Mononuclear cell (primary cell): ENCODE data around the gene GNG10. TPM values are rescaled to one million over a fixed set of nuclear protein-coding genes. Genes with fewer than 3 reads are reported as not detected.
"Not testable (repeated sequence)": the region's sequence is repeated elsewhere in the genome, so short reads cannot be mapped to it uniquely, and the experiment has no call there.

Experiments
- H3K27me3 ChIP-seq: 2 replicates; pipeline ENCODE4 v1.6.0; 2011; ENCODE audit warnings: low read length, control low read depth; ENCODE audit not compliant: insufficient read depth
- H3K4me1 ChIP-seq: 2 replicates; pipeline ENCODE4 v1.5.1; 2011; ENCODE audit warnings: mild to moderate bottlenecking, low read length, control low read depth; ENCODE audit not compliant: insufficient read depth
- H3K4me3 ChIP-seq: 2 replicates; pipeline ENCODE4 v1.5.1; 2011; ENCODE audit warnings: mild to moderate bottlenecking, low read length, moderate library complexity
- H3K9me3 ChIP-seq: 2 replicates; pipeline ENCODE4 v1.5.1; 2011; ENCODE audit warnings: low read depth, mild to moderate bottlenecking, control low read depth, low read length
- total RNA-seq: library from RNA; depleted of rRNA; stranded (reverse); fragments of >200 nt; gene quantifications from one replicate; pipeline ENCODE4 v1.2.3, GENCODE V29; 2012

Gene GNG10
- 41.8 TPM for total RNA-seq

DNA sequence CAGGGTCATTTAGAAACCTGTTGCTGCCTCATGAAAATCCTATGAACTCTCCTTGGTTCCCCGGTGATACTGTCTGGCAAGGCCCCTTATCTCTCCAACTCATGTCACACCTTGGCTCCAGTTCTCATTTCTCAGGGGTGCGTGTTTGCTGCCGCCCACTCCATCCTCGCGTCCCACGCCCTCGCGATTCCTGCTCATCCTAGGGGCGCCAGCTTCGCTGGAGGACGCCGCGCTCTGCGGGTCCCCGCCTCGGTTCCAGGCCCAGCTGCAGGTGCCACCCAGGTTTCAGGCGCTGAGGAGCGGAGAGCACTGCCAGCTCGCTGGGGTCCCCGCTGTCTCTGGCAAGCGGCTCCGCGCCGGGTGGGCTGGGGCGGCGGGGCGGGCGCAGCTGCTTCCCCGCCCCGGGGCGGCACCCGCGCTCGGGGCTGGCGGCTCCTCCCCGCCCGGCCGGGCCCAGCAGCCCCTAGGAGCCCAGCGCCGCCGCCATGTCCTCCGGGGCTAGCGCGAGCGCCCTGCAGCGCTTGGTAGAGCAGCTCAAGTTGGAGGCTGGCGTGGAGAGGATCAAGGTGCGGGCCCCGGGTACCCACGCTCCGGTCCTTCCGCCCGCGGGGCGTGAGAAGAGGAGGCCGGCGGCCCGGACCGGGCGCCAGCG lies at the start of gene GNG10:
GNG10 (plus strand) TSS at position 456 of the 652 bp plus-strand sequence; CDS start at position 486, 30 bp downstream.
- Histone ChIP-seq H3K9me3 (no peaks in the 10 kb centered on the region), H3K4me3 (peak within 1 kb of the TSS; percentile 67), H3K4me1 (peaks cover 40% of the 10 kb centered on the region), H3K27me3 (no peaks in the 10 kb centered on the region)

DNA sequence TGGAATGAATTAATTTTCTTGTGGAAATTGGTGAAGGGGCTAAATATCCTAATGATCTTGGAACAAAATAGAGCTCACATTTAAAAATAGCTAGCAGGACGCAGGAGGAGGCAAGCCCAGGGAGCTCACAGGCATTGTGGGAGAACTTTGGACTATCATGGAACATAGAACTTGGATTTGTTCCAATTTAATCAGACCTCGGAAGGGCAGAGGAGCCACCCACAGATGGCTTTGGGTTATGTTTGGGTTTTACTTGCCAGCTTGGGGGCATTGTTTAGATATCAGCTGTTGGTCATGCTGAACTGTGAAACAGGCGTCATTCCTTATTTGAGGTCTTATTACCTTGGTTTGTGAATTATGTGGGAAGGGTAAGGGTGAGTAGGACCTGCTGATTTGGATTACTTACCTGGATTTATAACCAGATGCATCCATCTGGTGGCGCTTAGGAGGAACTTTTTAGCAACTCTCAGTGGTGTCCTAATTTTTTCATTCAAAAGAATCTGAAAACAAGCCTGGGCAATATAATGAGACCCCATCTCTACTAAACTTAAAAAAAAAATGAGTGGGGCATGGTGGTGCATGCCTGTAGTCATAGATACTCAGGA lies 47.9 kb upstream of the GNG10 start:
- Histone ChIP-seq H3K9me3 (no peaks in the 10 kb centered on the region), H3K27me3 (no peaks in the 10 kb centered on the region), H3K4me3 (no peak overlapping the region), H3K4me1 (no peaks in the 10 kb centered on the region)

DNA sequence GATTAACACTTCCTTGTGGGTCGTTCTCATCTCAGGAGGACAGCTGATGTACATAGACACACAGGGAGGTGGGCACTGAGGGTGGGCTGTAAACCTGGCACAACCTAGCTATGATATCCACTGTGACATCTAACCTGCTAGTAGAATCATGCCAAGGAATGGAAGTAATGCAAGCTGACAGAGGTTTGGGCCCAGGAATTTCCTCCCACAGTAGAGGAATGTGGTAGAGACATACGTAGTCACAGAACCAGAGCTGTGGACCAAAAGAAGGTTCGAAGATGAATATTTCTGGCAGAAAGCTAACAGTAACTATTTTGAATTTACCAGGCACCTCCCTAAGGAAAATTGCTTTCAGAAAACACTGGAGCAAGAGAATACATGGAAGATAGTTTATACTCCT lies 45.5 kb upstream of the GNG10 start:
- H3K27me3 ChIP-seq = no peaks in the 10 kb centered on the region
- H3K4me1 ChIP-seq = no peaks in the 10 kb centered on the region
- H3K9me3 ChIP-seq = no peaks in the 10 kb centered on the region
- no peak overlapping the region for H3K4me3 ChIP-seq

DNA sequence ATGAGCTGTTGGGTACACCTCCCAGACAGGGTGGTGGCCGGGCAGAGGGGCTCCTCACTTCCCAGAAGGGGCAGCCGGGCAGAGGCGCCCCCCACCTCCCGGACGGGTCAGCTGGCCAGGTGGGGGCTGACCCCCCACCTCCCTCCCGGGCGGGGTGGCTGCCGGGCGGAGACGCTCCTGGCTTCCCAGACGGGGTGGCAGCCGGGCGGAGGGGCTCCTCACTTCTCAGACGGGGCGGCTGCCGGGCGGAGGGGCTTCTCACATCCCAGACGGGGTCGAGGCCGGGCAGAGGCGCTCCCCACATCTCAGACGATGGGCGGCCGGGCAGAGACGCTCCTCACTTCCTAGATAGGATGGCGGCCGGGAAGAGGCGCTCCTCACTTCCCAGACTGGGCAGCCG lies 44.1 kb upstream of the GNG10 start:
- H3K4me3 ChIP-seq, H3K9me3 ChIP-seq, H3K4me1 ChIP-seq, H3K27me3 ChIP-seq: not testable (repeated sequence)

DNA sequence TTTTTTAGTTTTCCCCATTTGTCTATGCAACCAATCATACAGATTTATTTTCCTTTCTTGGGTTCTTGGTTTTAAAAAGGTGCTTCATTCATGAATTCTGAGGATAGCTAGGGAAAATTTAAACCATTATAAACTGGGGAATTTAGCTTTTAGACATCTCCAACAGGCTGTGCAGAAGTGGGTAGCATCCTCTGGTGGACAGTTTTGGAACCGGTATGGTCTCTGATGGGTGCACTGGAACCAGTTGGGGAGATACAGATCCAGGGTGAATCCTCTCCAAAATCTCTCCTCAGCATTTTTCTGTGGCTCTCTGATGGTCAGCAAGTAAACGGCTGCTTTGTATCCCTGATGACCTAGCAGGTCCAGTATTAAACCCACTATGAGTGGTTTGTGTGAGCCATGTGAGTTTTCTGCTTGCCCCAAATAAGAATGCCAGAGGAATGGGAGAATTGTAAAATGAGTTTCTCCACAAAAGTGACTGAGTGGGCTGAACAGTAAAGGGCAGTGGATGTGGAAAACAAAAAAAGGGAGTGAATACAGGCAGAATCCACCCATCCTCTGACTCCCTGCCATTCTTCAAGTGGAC lies 39.4 kb upstream of the GNG10 start:
- Histone ChIP-seq H3K9me3 (no peaks in the 10 kb centered on the region), H3K27me3 (no peaks in the 10 kb centered on the region), H3K4me3 (no peak overlapping the region), H3K4me1 (peaks cover 5% of the 10 kb centered on the region)

DNA sequence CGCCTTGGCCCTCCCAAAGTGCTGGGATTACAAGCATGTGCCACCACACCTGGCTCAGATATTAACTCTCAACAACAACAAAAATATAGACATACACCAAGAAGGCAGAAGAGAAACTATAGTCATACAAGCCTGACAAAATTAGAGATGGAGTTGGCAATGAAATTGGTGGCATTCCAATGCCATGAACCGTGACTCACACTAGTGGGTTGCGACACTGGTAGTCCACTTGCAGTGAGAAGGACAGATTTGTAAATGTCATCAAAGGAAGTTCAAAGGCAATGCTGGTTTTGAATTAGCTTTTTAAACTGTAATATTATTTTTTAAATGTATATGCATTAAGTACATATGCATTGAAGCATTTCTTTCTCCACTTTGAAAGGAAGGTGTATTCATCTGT lies 38.8 kb upstream of the GNG10 start:
- no peaks in the 10 kb centered on the region for H3K9me3 ChIP-seq
- H3K4me3 ChIP-seq = no peak overlapping the region
- H3K27me3 ChIP-seq = no peaks in the 10 kb centered on the region
- peaks cover 5% of the 10 kb centered on the region for H3K4me1 ChIP-seq

DNA sequence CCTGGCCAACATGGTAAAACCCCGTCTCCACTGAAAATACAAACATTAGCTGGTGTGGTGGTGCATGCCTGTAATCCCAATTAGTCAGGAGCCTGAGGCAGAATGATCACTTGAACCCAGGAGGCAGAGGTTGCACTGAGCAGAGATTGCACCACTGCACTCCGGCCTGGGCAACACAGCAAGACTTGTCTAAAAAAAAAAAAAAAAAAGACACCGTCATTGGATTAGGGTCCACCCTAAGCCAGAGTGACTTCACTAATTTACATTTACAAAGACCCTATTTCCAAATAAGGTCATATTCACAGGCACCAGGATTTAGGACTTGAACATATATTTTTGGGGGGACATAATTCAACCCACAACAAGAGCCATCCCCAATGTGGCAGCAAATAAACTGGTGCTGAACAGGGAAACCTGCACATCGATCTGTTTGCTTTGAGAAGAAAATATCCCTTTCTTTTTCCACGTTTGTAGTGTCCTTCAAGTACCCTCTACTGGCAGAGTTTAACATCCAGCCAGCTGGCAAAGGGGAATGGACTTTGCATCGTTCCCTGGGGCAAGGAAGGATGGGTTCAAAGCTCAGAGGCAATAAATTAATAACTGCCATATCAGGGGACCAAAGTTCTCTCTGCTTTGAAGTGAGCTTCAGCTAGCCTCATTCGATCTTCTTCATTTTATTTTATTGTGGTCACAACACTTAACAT lies 34.0 kb upstream of the GNG10 start:
- Histone ChIP-seq H3K4me1 (peaks cover 23% of the 10 kb centered on the region), H3K4me3 (no peak overlapping the region), H3K27me3 (no peaks in the 10 kb centered on the region), H3K9me3 (no peaks in the 10 kb centered on the region)

DNA sequence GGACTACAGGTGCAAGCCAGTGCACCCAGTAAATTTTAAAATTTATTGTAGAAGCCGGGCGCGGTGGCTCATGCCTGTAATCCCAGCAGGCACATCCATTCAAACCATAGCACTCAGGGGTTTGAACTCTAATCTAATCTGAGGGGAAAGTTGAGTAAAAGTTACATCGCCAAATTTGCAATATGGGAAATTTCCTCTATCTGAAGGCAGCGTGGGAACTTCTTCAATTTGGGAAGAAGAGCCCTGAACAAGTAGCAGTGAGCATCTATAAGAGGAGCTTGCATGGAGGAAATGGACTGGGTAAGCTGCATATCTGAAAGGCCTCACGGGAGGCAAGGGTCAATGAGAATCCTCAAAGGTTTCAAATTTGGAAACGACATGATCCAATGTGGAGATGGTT lies 33.0 kb upstream of the GNG10 start:
- Histone ChIP-seq H3K4me1 (peaks cover 25% of the 10 kb centered on the region), H3K27me3 (no peaks in the 10 kb centered on the region), H3K4me3 (no peak overlapping the region), H3K9me3 (no peaks in the 10 kb centered on the region)

DNA sequence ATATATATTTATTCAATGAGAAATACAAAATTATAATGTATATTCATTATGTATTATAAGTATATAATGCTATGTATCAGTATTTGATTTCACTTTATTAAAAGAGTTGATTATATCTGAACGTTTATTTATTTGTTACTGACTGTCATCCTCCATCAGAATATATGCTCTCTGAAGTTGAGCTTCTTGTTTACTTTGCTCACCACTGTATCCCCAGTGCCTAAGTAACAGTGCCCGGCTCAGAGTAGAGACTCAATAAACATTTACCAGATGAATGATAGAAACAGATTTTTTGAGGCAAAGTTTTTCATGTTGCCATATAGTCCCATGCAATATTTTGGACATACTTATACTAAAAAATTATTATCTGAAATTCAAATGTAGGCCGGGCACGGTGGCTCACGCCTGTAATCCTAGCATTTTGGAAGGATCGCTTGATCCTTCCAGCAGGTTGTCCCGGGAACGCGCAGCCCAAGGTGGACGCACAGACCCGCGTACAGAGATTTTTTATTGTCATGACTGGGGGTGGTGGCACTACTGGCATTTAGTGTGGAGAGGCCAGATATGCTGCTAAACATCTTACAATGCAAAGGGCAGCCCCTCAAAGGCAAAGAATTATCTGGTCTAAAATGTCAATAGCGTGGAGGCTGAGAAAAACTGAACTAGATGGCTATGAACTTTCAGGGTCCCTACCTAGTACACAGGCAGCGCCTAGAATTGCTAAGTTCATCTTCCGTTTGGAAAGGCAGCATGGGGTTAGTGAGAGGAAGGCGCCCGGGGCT lies 31.0 kb upstream of the GNG10 start:
- Histone ChIP-seq H3K4me3 (peak overlapping the region; percentile 72), H3K9me3 (no peaks in the 10 kb centered on the region), H3K4me1 (peaks cover 25% of the 10 kb centered on the region), H3K27me3 (no peaks in the 10 kb centered on the region)

DNA sequence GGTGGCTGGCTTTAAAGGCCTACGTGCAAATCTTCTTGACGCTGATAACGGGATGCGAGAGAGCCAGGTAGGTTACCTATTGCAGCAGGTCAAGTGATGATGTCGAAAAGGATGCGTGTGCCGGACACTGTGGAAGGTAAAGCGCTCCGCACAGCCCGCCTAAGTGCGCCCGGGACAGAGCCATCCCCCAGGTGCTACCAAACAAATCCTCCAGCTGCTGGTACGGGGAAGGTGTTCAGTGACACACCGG lies 30.5 kb upstream of the GNG10 start:
- Histone ChIP-seq H3K4me1 (peaks cover 25% of the 10 kb centered on the region), H3K4me3 (peak overlapping the region; percentile 72), H3K9me3 (no peaks in the 10 kb centered on the region), H3K27me3 (no peaks in the 10 kb centered on the region)

DNA sequence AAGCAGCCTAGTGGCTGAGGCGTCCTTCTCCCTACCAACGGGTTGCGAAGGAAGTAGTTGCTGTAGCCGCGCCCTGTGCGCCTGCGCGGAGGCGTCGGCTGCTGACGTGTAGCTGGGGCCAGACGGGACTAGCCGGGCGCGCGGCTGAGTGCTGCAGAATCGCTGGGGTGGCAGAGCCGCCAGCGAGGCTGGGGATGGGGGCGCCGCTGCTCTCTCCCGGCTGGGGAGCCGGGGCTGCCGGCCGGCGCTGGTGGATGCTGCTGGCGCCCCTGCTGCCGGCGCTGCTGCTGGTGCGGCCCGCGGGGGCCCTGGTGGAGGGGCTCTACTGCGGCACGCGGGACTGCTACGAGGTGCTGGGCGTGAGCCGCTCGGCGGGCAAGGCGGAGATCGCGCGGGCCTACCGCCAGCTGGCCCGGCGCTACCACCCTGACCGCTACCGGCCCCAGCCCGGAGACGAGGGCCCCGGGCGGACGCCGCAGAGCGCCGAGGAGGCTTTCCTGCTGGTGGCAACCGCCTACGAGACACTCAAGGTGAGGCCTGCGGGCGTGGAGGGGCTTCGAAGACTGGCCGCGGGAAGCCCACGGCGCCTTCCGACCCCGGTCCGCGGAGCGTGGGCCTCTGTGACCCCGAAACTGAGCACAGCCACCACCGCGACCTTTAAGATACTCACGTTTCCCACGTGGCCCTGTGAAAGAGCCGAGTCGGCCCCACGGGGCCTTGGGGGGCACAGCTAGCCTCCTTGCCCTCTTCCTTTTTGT lies 30.0 kb upstream of the GNG10 start, which contains the start of gene DNAJC25:
DNAJC25 (plus strand) TSS at position 121 of the 758 bp plus-strand sequence; CDS start at position 195, 74 bp downstream.
- no peaks in the 10 kb centered on the region for H3K9me3 ChIP-seq
- peaks cover 25% of the 10 kb centered on the region for H3K4me1 ChIP-seq
- H3K27me3 ChIP-seq = no peaks in the 10 kb centered on the region
- H3K4me3 ChIP-seq = peak within 1 kb of the TSS; percentile 72

DNA sequence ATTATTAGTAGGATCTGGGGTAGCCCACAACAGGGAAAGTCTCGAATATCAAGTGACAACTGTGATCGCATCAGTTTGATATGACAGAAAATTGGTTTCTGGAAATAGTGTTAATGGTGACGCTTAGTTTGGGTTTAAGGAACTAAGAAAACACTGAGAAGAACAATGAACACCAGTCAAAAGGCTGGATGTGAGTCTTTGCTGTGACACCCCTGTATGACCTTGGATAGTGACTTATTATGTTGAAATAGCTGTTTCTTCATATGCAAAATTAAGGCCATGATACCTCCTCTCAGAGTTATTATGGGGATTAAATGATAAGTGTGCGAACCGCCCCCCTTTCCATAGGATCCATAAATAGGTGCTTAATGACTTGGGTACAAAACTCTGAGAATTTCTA lies 29.3 kb upstream of the GNG10 start:
- no peaks in the 10 kb centered on the region for H3K9me3 ChIP-seq
- H3K4me1 ChIP-seq = peaks cover 25% of the 10 kb centered on the region
- peak overlapping the region; percentile 72 for H3K4me3 ChIP-seq
- H3K27me3 ChIP-seq = no peaks in the 10 kb centered on the region

DNA sequence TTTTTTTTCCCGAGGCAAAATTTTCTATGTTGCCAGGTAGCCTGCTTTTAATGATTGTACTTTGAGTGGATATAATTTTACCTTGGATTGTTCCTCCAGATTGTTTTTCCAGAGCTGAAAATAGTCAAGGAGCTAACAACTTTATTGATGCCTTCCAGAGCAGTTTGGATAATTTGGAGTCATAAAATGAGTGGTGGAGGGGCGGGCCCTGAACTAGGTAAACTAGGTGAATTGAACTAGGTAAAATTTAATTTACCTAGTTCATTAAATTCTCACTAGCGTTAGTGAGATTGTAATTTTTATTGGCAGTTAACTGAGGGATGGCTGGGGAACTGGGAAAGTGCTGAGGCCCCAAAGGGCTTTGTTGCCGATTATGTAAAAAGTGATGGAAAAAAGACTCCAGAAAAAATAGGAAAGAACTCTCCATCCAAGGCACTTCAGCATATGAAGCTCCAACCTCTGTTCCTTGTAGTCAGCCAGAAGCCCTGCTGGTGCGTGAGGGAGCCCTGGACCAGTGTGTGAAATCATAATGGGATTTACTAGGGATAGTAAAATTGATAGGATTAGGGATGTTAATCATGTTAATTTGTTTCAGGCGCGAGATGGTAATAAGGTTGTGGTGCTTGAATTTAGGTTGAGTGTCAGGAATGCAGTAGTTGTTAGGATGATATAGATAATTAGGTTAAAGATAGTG lies 28.6 kb upstream of the GNG10 start:
- no peaks in the 10 kb centered on the region for H3K27me3 ChIP-seq
- H3K4me3 ChIP-seq = no peak overlapping the region
- H3K4me1 ChIP-seq = peaks cover 25% of the 10 kb centered on the region
- no peaks in the 10 kb centered on the region for H3K9me3 ChIP-seq

DNA sequence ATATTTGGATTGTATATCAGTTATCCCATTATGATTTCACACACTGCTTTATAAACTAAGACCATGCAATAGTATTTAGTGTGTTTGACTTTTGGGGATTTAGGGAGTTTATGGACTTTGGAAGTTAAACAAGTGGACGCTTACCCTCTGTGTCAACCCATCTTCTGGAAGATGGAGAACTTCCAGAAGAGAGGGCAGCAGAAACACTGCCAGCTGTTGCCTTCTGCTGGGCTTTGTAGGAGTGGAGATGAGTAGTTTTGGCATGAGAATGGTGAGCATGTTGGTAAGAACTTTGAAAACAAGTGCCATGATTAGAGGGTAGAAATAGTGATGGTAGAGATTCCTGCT lies 28.0 kb upstream of the GNG10 start:
- Histone ChIP-seq H3K4me1 (peaks cover 25% of the 10 kb centered on the region), H3K9me3 (no peaks in the 10 kb centered on the region), H3K4me3 (no peak overlapping the region), H3K27me3 (no peaks in the 10 kb centered on the region)
